ENCODE measurements around the gene RNASE4.

Gene RNASE4

GRCh38 chr14:20656274-20656673, 28.1 kb upstream of the RNASE4 start:
- Histone ChIP-seq H2AK5ac (ENCODE audit: low read length) (no peak overlapping the region), H3K9ac (ENCODE audit: low read length) (no peak overlapping the region), H3K4ac (ENCODE audit: low read depth, low read length) (no peak overlapping the region), H3K36me3 (ENCODE audit: control insufficient read depth in 1 of 2, insufficient read depth in 2 of 2, low read length in 2 of 2) (peaks cover 0 to 1% of the 10 kb centered on the region in 2 experiments), H4K91ac (ENCODE audit: low read depth, low read length) (no peak overlapping the region), H3K23ac (ENCODE audit: low read length) (no peak overlapping the region), H2BK120ac (ENCODE audit: insufficient read depth, low read length, poor library complexity) (no peak overlapping the region), H2BK5ac (ENCODE audit: low read depth, low read length, poor library complexity) (no peak overlapping the region), H3K14ac (ENCODE audit: low read length) (no peak overlapping the region), H3K27ac (ENCODE audit: low read depth, low read length) (no peak overlapping the region), H3K79me1 (ENCODE audit: low read length) (no peaks in the 10 kb centered on the region), H4K8ac (ENCODE audit: low read depth, low read length) (no peak overlapping the region), H3K9me3 (ENCODE audit: insufficient read depth, low read depth, low read length) (peaks cover 3% of the 10 kb centered on the region), H2BK12ac (ENCODE audit: low read length) (no peak overlapping the region), H3K18ac (ENCODE audit: low read length) (no peak overlapping the region), H2AFZ (ENCODE audit: insufficient read depth, low read length, poor library complexity) (no peak overlapping the region), H3K79me2 (ENCODE audit: control insufficient read depth, insufficient read depth, low read length, poor library complexity) (no peaks in the 10 kb centered on the region), H3K4me2 (ENCODE audit: low read length) (no peak overlapping the region), H3K27me3 (ENCODE audit: insufficient read depth, low read length) (peaks cover 18% of the 10 kb centered on the region), H4K12ac (ENCODE audit: low read depth, low read length) (no peak overlapping the region), H3K4me3 (ENCODE audit: low read depth, low read length) (no peak overlapping the region), H3K4me1 (ENCODE audit: control insufficient read depth in 1 of 2, insufficient read depth in 2 of 2, low read length in 2 of 2) (peaks cover 4 to 9% of the 10 kb centered on the region in 2 experiments)
- no peak for DNase-seq
- WGBS (ENCODE audit: extremely low coverage, insufficient coverage, insufficient read length), result no CpG with 5 or more reads among the region's 4 CpGs

GRCh38 chr14:20657216-20658211, 26.8 kb upstream of the RNASE4 start:
- no peak overlapping the region for H3K4ac ChIP-seq (ENCODE audit: low read depth, low read length)
- no peak overlapping the region for H3K14ac ChIP-seq (ENCODE audit: low read length)
- H3K4me3 ChIP-seq (ENCODE audit: low read depth, low read length), result no peak overlapping the region
- H3K27me3 ChIP-seq (ENCODE audit: insufficient read depth, low read length), result peaks cover 18% of the 10 kb centered on the region
- H3K23ac ChIP-seq (ENCODE audit: low read length), result no peak overlapping the region
- peaks cover 3% of the 10 kb centered on the region for H3K9me3 ChIP-seq (ENCODE audit: insufficient read depth, low read depth, low read length)
- peak; percentile 36 to 65 for DNase-seq
- H3K79me1 ChIP-seq (ENCODE audit: low read length), result no peaks in the 10 kb centered on the region
- no CpG with 5 or more reads among the region's 28 CpGs for WGBS (ENCODE audit: extremely low coverage, insufficient coverage, insufficient read length)
- no peak overlapping the region for H4K8ac ChIP-seq (ENCODE audit: low read depth, low read length)
- no peak overlapping the region for H4K12ac ChIP-seq (ENCODE audit: low read depth, low read length)
- H3K36me3 ChIP-seq (ENCODE audit: control insufficient read depth in 1 of 2, insufficient read depth in 2 of 2, low read length in 2 of 2), result peaks cover 0 to 1% of the 10 kb centered on the region in 2 experiments
- H4K91ac ChIP-seq (ENCODE audit: low read depth, low read length), result no peak overlapping the region
- no peak overlapping the region for H3K4me2 ChIP-seq (ENCODE audit: low read length)
- H3K4me1 ChIP-seq (ENCODE audit: control insufficient read depth in 1 of 2, insufficient read depth in 2 of 2, low read length in 2 of 2), result peaks cover 4 to 9% of the 10 kb centered on the region in 2 experiments
- no peak overlapping the region for H3K9ac ChIP-seq (ENCODE audit: low read length)
- no peak overlapping the region for H2BK12ac ChIP-seq (ENCODE audit: low read length)
- no peaks in the 10 kb centered on the region for H3K79me2 ChIP-seq (ENCODE audit: control insufficient read depth, insufficient read depth, low read length, poor library complexity)
- no peak overlapping the region for H2AFZ ChIP-seq (ENCODE audit: insufficient read depth, low read length, poor library complexity)
- H2AK5ac ChIP-seq (ENCODE audit: low read length), result no peak overlapping the region
- no peak overlapping the region for H2BK5ac ChIP-seq (ENCODE audit: low read depth, low read length, poor library complexity)
- H3K18ac ChIP-seq (ENCODE audit: low read length), result no peak overlapping the region
- no peak overlapping the region for H3K27ac ChIP-seq (ENCODE audit: low read depth, low read length)
- H2BK120ac ChIP-seq (ENCODE audit: insufficient read depth, low read length, poor library complexity), result no peak overlapping the region

- no CpG with 5 or more reads among the region's 3 CpGs for WGBS (ENCODE audit: extremely low coverage, insufficient coverage, insufficient read length)
Measured at GRCh38 chr14:20658246-20658645, 26.1 kb upstream of the RNASE4 start.

GRCh38 chr14:20659336-20659735, 25.0 kb upstream of the RNASE4 start:
- Histone ChIP-seq H2BK12ac (ENCODE audit: low read length) (no peak overlapping the region), H3K4me1 (ENCODE audit: control insufficient read depth in 1 of 2, insufficient read depth in 2 of 2, low read length in 2 of 2) (peaks cover 0 to 4% of the 10 kb centered on the region in 2 experiments), H2AK5ac (ENCODE audit: low read length) (no peak overlapping the region), H3K4ac (ENCODE audit: low read depth, low read length) (no peak overlapping the region), H4K8ac (ENCODE audit: low read depth, low read length) (no peak overlapping the region), H3K23ac (ENCODE audit: low read length) (no peak overlapping the region), H2BK5ac (ENCODE audit: low read depth, low read length, poor library complexity) (no peak overlapping the region), H3K79me2 (ENCODE audit: control insufficient read depth, insufficient read depth, low read length, poor library complexity) (no peaks in the 10 kb centered on the region), H2BK120ac (ENCODE audit: insufficient read depth, low read length, poor library complexity) (no peak overlapping the region), H3K79me1 (ENCODE audit: low read length) (no peaks in the 10 kb centered on the region), H3K9ac (ENCODE audit: low read length) (no peak overlapping the region), H3K27me3 (ENCODE audit: insufficient read depth, low read length) (peaks cover 16% of the 10 kb centered on the region), H3K4me3 (ENCODE audit: low read depth, low read length) (no peak overlapping the region), H3K27ac (ENCODE audit: low read depth, low read length) (no peak overlapping the region), H3K14ac (ENCODE audit: low read length) (no peak overlapping the region), H3K36me3 (ENCODE audit: control insufficient read depth in 1 of 2, insufficient read depth in 2 of 2, low read length in 2 of 2) (no peaks in the 10 kb centered on the region), H4K91ac (ENCODE audit: low read depth, low read length) (no peak overlapping the region), H3K18ac (ENCODE audit: low read length) (no peak overlapping the region), H3K9me3 (ENCODE audit: insufficient read depth, low read depth, low read length) (peaks cover 3% of the 10 kb centered on the region), H2AFZ (ENCODE audit: insufficient read depth, low read length, poor library complexity) (no peak overlapping the region), H3K4me2 (ENCODE audit: low read length) (no peak overlapping the region), H4K12ac (ENCODE audit: low read depth, low read length) (no peak overlapping the region)
- no CpG with 5 or more reads among the region's 6 CpGs for WGBS (ENCODE audit: extremely low coverage, insufficient coverage, insufficient read length)
- no peak for DNase-seq

More at GRCh38 chr14:20658246-20658645, 26.1 kb upstream of the RNASE4 start:
- Histone ChIP-seq H4K12ac (ENCODE audit: low read depth, low read length) (no peak overlapping the region), H3K36me3 (ENCODE audit: control insufficient read depth in 1 of 2, insufficient read depth in 2 of 2, low read length in 2 of 2) (no peaks in the 10 kb centered on the region), H3K9me3 (ENCODE audit: insufficient read depth, low read depth, low read length) (peaks cover 3% of the 10 kb centered on the region), H3K4me1 (ENCODE audit: control insufficient read depth in 1 of 2, insufficient read depth in 2 of 2, low read length in 2 of 2) (peaks cover 2 to 4% of the 10 kb centered on the region in 2 experiments), H2AFZ (ENCODE audit: insufficient read depth, low read length, poor library complexity) (no peak overlapping the region), H2AK5ac (ENCODE audit: low read length) (no peak overlapping the region), H3K27me3 (ENCODE audit: insufficient read depth, low read length) (peaks cover 16% of the 10 kb centered on the region), H3K79me2 (ENCODE audit: control insufficient read depth, insufficient read depth, low read length, poor library complexity) (no peaks in the 10 kb centered on the region), H3K79me1 (ENCODE audit: low read length) (no peaks in the 10 kb centered on the region), H2BK120ac (ENCODE audit: insufficient read depth, low read length, poor library complexity) (no peak overlapping the region), H3K14ac (ENCODE audit: low read length) (no peak overlapping the region), H3K18ac (ENCODE audit: low read length) (no peak overlapping the region), H3K4me2 (ENCODE audit: low read length) (no peak overlapping the region), H2BK12ac (ENCODE audit: low read length) (no peak overlapping the region), H3K4ac (ENCODE audit: low read depth, low read length) (no peak overlapping the region), H4K8ac (ENCODE audit: low read depth, low read length) (no peak overlapping the region), H3K27ac (ENCODE audit: low read depth, low read length) (no peak overlapping the region), H3K9ac (ENCODE audit: low read length) (no peak overlapping the region), H3K4me3 (ENCODE audit: low read depth, low read length) (no peak overlapping the region), H4K91ac (ENCODE audit: low read depth, low read length) (no peak overlapping the region), H2BK5ac (ENCODE audit: low read depth, low read length, poor library complexity) (no peak overlapping the region), H3K23ac (ENCODE audit: low read length) (no peak overlapping the region)
- DNase-seq, result no peak

Measured in trophoblast cell (in vitro differentiated cells and primary cell).